ENCODE results near the gene HOXD1. TPM values are rescaled to one million over a fixed set of nuclear protein-coding genes. Genes with fewer than 3 reads are reported as not detected.

The HOXD1 gene
- total RNA-seq, 4 donors from 2014 or later: 0.11 to 0.40 TPM; not detected in 2

DNA sequence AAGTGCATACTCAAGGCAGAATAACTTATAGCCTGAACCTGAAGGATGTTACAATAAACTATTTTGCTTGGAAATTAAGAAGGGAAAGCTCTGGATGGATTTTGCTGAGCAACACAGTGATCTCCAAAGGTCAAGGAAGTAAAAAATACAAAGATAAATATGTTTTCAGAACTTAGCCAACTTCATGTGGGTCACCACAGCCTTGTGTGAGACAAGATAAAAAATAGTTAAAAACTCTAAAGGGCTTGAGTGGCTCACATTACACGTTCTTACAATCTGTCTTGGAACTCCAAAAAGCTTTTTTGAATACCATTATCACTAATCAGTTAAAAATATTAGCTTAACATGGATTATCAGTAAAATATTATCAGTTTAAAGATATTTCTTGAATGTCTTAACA is 51.8 kb downstream of the HOXD1 start:
- H3K27me3 ChIP-seq: no peaks in the 10 kb centered on the region
- no peaks in the 10 kb centered on the region for H3K36me3 ChIP-seq
- H3K4me3 ChIP-seq (replicated peaks in 1 of 3): no peak overlapping the region
- no peaks in the 10 kb centered on the region for H3K9me3 ChIP-seq
- no peak overlapping the region for H3K27ac ChIP-seq
- no peak for TF ChIP-seq POLR2A (IDR thresholded peaks at IDR 0.05)
- TF ChIP-seq, protein P1, sequence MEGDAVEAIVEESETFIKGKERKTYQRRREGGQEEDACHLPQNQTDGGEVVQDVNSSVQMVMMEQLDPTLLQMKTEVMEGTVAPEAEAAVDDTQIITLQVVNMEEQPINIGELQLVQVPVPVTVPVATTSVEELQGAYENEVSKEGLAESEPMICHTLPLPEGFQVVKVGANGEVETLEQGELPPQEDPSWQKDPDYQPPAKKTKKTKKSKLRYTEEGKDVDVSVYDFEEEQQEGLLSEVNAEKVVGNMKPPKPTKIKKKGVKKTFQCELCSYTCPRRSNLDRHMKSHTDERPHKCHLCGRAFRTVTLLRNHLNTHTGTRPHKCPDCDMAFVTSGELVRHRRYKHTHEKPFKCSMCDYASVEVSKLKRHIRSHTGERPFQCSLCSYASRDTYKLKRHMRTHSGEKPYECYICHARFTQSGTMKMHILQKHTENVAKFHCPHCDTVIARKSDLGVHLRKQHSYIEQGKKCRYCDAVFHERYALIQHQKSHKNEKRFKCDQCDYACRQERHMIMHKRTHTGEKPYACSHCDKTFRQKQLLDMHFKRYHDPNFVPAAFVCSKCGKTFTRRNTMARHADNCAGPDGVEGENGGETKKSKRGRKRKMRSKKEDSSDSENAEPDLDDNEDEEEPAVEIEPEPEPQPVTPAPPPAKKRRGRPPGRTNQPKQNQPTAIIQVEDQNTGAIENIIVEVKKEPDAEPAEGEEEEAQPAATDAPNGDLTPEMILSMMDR (IDR thresholded peaks at IDR 0.05): no peak
- WGBS, 2 donors: 45 to 59% methylated on average over 1 of the region's 1 CpG
- intact Hi-C loops (cut with DNase I): no loop called here
- H3K4me1 ChIP-seq: no peaks in the 10 kb centered on the region
- no peak for DNase-seq

MicroRNAs within 50 kb of the gene (microRNA counts, 767-probe panel; counts per million panel counts)
- 2,712 to 4,256 counts per million in 2 donors for microRNA hsa-miR-10b-5p

Small RNAs within 50 kb of the gene (microRNA-seq; reads per million reads assigned to microRNA genes)
- gene MIR10B: 5,733 reads per million, percentile 91 among the genes with 10 or more reads in this experiment

Small RNAs within 50 kb of the gene (small RNA-seq; reads per million reads assigned to genes)
- 21,101 reads per million, percentile 100 among the genes with 10 or more reads in this experiment for gene MIR10B

Other genes with a start within 250 kb of the HOXD1 start
- 10 to 100 TPM; 18.9 to 48.1 (median 20.2) TPM for gene LNPK, start 186.4 kb upstream of the HOXD1 start, total RNA-seq
- gene EVX2, start 104.7 kb upstream of the HOXD1 start, total RNA-seq: not detected
- not detected for gene HOXD13, start 95.9 kb upstream of the HOXD1 start, total RNA-seq
- gene HOXD12, start 88.9 kb upstream of the HOXD1 start, total RNA-seq: not detected
- not detected for gene HOXD11, start 81.4 kb upstream of the HOXD1 start, total RNA-seq
- under 1 TPM in 2 of 4 donors, not detected in 2; 0.33 to 0.54 TPM for gene HOXD10, start 71.9 kb upstream of the HOXD1 start, total RNA-seq
- 1 to 10 TPM in 3 of 4 donors, under 1 TPM in 1; 0.83 to 3.9 (median 2.3) TPM for gene HOXD9, start 65.9 kb upstream of the HOXD1 start, total RNA-seq
- 10 to 100 TPM in 2 of 4 donors, 1 to 10 TPM in 2; 4.1 to 24.9 (median 9.9) TPM for gene HOXD8, start 59.0 kb upstream of the HOXD1 start, total RNA-seq
- gene HOXD4, start 37.1 kb upstream of the HOXD1 start, total RNA-seq: 1 to 10 TPM; 1.6 to 4.8 (median 3.3) TPM
- gene HOXD3, start 31.4 kb upstream of the HOXD1 start, total RNA-seq: 1 to 10 TPM in 3 of 4 donors, under 1 TPM in 1; 0.75 to 5.0 (median 3.1) TPM
- gene MTX2, start 80.8 kb downstream of the HOXD1 start, total RNA-seq: 10 to 100 TPM; 23.4 to 42.0 (median 33.7) TPM

All from thyroid gland (tissue), 4 donors.